Measurements from ENCODE around the gene GYPB.
"Not testable (repeated sequence)": the region's sequence is repeated elsewhere in the genome, so short reads cannot be mapped to it uniquely, and the experiment has no call there.

GYPB gene

DNA sequence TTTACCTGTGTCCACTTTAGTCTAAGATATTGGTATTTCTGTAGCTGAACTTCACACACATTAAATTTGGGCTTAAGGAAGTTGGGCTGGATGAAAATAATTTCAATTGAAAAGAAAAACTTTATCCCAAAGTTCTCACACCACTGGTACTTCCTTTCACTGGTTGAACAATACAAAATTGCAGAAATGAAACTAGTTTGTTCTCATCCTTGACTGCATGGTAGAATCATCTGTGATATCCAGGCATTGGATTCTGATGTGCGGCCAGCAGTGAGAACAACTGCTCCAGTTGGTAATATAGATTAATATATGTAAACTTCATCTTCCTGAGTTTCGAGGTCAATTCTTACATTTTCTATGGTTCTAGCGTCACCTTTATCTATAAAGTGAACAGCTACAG lies 10.6 kb downstream of the GYPB start:
- DNase-seq: not testable (repeated sequence)

DNA sequence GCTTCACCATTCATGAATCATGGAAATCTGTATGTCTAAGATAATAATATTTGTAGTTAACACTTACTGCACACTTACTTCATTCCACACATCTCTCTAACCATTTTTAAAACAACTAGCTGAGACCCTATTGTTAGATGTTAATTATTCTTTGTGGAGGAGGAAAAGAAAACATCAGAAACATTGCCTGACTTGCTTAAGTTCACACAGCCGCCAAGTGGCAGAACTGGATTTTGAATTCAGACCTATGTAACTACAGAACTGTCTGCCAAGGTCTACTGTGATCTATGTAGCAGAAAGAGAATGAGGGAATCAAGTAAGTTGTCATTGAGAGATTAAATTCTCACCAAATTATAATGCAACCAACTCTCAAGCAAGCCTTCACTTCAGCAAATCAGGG lies 11.2 kb downstream of the GYPB start:
- DNase-seq: not testable (repeated sequence)

DNA sequence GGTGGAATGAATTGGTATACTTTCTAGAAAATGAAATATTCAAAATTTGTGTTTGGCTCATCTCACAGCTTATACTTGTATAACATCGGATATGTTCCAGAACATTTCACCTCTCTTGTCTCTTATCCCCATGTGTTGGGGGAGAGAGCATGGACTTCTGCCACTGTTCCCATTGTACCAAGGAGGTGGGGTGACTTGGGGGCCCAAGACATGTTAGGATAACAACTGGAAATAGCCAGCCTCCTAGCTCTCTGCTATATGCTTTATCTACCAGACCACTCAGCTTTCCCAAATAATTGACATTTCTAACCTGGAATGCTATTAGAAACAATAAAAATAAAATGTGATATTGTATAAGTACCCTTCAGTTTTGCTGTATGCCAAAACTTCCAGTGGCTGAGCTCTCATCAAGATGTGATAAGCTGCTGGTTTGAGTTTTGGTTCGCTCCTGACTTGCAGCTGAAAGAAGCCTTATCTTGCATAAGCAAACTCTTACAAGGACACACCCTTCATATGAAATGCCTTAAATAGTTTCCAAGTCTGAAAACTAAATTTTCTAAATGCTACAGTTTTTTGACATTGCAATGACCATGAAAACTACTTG lies 12.9 kb downstream of the GYPB start:
- DNase-seq: not testable (repeated sequence)

DNA sequence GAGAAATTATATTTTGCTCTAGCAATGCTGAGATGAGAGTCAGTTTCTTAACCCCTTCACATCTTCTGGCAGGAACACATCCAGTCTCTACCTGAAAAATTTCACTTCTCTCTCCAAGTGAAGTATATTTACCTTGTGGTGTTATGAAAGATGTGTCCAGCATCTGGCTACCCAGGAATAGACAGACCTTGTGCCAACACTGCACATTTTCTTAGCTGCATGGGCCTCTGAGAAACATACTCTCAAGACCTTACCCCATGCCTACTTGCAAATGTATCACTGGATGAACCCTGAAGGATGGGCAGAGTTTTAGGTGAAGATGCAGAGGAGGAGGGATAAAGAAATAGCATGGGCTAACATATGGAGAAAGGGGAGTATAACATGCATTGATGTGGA lies 13.6 kb downstream of the GYPB start:
- not testable (repeated sequence) for DNase-seq

DNA sequence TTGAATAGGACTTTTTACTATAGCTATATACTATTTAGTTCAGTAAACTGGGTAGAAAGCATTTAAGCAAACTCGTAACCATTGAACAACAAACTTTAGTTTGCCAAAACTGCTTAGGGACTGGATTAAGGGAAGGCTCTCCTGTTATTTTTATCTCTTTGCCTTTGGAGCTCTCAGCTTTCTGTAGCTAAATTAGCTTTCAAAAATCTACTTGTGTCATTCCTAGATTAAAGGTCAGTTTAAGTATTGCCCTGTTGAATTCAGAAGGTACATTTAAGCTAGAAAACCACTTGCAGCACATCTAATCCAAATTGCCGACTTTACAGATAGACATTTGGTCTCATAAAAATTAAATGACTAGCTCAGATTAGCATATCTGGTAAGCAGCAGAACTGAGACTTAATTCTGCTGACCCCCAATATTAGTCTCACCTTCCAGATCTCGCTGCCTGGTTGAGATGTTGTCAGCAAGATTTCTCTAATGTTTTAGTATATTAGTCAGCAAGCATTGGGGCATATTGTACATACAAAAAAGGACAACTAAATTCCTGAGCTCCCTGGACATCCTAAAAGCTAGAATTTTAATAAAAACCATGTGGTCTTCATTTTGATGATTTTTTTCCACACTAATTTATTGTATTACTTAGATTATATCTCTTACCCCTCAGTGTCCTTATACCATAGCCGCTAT lies 14.2 kb downstream of the GYPB start:
- DNase-seq: not testable (repeated sequence)

DNA sequence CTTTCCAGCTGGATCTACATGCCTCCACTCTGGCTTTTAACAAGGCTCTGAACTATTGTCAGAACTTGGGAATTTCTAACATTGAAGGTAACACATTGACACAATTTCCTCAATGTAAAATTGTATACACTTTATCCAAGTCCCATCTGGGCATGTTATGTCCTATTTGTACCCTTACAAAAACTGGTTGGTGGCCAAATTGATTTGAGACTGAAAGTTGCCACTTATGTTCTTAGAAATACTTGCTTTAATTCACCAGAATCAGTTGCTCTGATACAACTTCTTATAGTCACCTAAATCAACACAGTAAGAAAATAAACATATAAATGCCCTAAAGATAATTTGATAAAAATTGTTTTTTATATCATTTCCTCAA lies 15.3 kb downstream of the GYPB start:
- not testable (repeated sequence) for DNase-seq

DNA sequence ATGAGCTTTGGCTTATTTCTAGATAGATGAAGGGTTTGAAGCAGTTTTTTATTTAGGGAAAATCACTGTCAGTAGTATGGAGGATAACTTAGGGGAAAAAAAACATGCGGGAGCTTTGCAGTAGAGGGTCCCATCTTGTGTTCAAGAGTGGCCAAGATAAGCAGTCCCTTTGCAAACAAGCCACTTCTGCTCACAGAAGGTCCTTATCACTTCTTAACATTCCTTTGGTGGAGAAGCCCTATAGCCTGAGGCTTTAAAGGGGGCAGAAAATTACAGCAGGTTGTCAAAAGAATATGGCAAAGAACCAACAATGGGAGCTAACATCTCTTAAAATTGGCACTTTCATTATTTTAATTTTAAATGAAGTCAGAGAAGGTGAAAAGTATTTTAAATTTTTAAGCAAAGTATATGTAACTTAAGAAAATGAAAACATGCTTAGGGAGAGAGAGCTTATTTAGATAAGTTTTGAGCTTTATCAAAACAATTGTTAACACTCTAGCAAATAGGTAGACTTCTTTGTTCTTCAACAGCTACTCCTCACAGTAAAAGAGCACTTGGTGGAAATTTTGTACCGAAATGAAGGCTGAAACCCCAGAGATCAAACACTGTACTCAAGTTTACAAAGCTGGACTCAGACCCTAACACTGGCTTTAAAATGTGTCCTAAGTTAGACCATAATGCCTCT lies 15.8 kb downstream of the GYPB start:
- not testable (repeated sequence) for DNase-seq

DNA sequence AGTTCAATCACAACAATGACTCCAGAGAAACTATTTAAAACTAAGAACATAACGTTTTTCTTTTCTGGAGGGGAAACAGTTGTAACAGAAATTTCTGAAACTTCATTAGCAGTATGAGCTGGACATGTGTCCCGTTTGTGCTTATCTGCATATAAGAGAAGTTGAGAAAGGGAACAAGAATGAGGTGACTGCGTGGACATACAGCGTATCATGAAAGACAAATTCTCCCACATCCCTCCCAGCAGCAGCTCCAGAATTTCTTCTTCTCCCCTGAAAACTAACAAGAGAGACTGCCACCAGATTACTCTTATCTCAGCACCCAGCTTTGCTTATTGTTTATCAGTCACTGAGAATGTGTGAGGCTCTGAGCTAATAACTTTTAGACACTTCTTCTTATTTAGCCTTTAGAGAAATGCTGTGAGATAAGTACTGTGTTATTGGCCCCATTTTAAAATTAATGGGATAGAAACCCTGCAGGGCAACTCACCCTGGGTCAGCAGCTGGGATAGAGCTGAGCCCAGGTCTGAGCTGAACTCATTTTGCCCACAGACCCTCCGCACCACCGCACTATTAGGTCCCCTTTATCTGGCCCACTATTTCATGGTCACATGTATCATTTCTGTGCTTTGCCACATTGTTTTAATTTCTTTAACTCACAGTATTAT lies 18.7 kb downstream of the GYPB start:
- not testable (repeated sequence) for DNase-seq

DNA sequence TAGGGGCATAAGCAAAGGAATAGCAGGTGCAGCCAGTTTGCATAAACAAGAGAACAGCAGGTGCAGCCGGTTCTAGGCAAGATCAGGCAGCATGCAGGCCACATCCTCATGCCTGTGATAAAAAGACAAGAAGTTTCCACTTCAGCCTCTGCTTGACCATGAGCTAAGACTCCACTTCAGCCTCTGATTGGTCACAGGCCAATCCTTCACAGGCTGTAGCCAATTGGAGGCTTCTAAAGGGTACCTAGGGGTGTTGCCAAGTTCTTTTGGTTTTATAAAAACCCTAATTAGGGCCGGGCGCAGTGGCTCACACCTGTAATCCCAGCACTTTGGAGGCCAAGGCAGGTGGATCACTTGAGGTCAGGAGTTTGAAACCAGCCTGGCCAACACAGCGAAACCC lies 23.0 kb downstream of the GYPB start:
- DNase-seq: not testable (repeated sequence)

DNA sequence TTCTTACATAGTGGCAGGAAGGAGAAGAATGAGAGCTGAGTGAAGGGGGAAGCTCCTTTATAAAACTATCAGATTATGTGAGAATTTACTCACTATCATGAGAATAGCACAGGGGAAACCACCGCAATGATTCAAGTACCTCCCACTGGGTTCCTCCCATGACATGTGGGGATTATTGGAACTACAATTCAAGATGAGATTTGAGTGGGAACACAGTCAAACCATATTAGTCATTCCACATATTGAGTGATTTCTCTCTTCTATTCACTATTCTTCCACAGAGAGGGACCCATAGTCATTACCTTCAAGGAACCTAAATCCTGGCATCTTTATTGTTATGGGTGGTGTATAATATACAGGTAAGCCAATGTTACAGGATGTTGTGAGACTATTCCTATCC lies 27.4 kb downstream of the GYPB start:
- DNase-seq: not testable (repeated sequence)

DNA sequence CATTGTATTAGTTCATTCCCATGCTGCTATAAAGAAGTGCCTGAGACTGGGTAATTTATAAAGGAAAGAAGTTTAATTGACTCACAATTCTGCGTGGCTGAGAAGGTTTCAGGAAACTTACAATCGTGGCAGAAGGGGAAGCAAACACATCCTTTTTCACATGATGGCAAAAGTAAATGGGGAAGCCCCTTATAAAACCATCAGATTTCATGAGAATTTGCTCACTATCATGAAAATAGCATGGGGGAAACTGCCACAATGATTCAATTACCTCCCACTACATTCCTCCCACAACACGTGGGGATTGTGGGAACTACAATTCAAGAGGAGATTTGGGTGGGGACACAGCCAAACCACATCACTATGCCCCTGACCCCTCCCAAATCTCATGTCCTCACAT lies 28.5 kb downstream of the GYPB start:
- not testable (repeated sequence) for DNase-seq

DNA sequence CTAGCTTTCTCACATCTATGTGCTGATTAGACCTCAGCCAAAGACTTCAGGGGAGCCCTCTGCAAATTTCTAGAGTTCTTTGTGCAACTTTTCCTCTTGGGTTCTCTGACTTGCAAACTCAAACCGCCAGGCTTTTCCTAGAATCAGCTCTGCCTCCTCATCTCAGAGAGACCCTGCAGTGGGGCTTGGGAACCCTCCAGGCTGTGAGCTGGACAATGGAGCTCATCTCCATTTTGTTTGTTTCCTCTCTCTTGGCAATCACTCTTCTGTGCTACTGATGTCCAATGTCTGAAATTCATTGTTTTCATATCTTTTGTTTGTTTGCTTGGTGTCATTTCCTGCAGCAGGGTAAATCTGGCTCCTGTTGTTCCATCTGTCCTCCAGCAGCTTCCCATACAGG lies 33.0 kb downstream of the GYPB start:
- DNase-seq: no peak

DNA sequence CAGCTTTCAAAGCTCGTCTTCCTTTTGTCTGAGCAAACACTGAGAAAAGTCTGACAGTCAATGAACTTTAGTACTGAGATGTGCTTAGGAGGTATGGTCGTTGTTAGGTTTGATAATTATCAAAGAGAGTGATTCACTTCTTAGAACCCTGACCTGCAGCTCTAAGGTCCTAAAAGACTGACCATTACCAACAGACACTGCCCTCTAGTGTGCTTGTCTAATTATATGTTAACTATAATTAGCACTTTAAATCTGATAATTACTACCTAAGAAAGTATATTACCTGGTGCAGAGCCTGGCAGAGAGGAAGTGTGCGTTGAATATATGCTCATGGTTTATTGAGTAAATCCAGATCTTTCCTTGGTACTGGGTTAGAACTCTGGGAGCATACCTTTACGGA lies 38.4 kb downstream of the GYPB start:
- not testable (repeated sequence) for DNase-seq

DNA sequence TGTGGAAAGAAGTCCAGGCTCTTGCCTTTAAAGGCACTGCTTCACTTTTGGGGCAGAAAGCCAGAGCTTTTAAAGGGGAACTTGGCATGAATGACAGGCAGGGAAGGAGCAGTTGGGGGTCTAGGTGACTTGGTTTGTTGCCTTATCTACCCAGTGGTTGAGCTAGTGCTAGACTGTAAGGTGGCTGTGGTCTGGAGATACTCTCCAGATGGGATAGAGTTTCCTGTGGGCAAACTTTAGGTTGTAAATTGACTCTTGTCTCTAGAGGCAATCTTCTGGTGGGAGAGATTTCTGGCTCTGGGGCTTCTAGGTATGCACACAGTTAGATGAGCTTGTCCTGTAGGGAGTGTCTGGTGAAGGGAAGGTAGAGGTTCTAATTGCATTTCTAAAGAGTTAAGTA lies 43.7 kb downstream of the GYPB start:
- not testable (repeated sequence) for DNase-seq

DNA sequence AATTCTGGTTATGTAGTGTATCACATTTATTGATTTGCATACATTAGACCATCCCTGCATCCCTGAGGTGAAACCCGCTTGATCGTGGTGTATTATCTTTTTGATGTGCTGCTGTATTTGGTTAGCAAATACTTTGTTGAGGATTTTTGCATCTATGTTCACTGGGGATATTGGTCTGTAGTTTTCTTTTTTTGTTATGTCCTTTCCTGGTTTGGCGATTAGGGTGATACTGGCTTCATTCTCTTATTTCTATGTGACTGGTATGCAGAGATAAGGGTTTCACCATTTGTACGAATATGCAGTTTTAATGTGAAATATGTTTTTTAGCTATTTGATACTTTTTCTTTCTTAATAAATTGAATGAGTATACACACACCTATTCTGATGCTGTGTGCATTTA lies 45.2 kb downstream of the GYPB start:
- not testable (repeated sequence) for DNase-seq

DNA sequence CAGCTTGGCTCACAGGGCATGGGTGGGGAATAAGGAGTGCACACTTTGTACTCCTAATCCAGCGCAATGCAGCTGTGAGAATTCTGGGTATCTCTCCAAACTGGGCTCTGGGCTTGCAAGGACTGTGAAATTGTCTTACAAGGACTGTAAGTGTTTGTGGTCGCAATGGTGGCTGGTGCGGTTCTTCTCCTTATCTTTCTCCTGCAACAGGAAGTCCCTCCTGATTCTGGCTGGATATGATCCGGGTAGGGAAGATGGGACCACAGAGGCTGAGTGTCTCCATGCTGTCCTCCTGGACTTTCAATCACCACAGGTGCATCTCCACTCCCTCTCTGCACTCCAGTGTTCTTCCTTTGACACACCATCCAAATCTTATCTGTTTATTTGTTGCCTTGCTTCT lies 58.1 kb downstream of the GYPB start:
- no peak for DNase-seq

DNA sequence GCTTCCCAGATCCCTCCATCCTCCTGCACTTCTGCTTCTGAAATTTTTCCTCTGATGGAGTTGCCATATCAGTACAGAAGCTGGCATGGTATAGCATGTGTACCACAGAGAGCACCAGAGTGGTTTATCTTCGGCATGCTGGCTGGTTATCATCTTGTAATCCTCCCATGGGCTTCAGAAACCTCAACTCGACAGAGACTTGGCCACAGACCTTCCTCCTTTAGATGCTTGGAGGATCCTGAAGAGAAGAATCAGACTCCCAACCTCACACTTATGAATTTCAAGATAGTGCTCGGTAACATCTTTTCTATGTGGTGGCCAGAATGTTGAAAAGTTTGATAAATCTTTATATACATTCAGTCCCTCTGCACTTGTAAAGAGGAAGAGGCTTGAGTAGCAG lies 63.9 kb downstream of the GYPB start:
- DNase-seq: not testable (repeated sequence)

DNA sequence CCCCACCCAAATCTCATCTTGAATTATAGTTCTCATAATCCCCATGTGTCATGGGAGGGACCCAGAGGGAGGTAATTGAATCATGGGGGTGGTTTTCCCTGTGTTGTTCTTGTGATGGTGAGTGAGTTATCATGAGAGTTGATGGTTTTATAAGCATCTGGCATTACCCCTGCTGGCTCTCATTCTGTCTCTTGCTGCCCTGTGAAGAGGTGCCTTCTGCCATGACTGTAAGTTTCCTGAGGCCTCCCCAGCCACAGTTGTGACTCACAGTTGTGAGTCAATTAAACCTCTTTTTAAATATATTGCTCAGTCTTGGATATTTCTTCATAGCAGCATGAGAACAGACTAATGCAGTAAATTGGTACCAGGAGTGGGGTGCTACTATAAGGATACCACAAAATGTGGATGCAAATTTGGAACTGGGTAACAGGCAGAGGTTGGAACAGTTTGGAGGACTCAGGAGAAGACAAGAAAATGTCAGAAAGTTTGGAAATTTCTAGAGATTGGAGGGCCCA lies 67.7 kb downstream of the GYPB start:
- DNase-seq: not testable (repeated sequence)

DNA sequence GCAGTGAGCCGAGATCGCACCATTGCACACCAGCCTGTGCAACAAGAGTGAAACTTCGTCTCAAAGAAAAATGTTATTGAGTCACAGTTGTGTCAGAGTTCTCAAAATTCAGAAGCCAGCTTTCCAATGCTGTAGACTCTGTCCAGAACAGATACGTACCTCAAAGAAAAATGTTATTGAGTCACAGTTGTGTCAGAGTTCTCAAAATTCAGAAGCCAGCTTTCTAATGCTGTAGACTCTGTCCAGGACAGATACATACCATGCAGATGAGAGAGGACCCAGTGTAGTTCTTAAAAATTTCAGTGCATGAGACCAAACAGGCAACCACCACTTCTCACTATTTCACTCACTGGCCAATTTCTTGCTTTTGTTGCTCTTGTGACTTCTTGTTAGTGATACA lies 68.2 kb downstream of the GYPB start:
- not testable (repeated sequence) for DNase-seq

DNA sequence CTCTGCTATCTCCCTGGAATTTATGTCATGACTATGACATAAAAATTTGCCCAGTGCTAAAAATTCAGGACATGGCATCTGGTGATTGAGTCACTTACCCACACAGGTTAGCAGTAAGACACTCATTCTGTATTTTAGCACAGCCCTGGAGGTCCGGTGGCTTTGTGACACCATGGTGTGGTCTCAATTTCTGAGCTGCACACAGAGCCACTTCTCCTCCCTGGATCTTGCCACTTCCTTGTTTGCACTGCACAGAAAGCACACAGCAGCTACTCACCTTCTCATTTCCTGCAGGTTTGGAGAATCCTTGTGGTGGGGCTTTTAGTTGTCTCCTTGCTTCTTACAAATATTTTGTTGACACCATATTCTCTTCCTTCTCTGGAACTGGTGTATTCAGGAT lies 69.0 kb downstream of the GYPB start:
- not testable (repeated sequence) for DNase-seq

DNA sequence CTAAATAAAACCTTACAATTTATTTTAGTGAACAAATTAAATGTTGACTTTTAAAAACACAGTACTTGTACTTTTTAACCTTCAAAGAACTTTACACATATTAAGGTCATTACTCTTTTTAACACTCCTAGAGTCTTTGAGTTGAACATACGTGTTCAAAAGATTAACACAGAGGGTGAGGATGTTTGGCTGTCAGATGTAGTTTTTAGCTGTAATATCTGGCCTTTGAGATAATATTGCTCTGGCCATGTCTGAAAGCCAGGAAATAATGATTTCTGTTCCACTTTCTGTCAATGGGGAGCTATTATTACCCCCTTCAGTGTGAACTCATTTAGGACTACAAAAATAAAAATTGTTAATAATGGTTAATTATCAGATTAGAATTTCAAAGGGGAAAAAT lies 71.7 kb downstream of the GYPB start:
- DNase-seq: not testable (repeated sequence)

Data from NCI-H748 treated with DMSO at 0.1 percent for 48 hours (cell line).